Middle frontal gyrus (tissue), 1 donor: Measurements from ENCODE around the gene TRABD2B.

ENCODE experiments used
- DNase-seq: peaks from one replicate; pipeline ENCODE4 v3.0.0-alpha.2; 2015; ENCODE audit warnings: low spot score; ENCODE audit errors: extremely low spot score

TRABD2B gene

DNA sequence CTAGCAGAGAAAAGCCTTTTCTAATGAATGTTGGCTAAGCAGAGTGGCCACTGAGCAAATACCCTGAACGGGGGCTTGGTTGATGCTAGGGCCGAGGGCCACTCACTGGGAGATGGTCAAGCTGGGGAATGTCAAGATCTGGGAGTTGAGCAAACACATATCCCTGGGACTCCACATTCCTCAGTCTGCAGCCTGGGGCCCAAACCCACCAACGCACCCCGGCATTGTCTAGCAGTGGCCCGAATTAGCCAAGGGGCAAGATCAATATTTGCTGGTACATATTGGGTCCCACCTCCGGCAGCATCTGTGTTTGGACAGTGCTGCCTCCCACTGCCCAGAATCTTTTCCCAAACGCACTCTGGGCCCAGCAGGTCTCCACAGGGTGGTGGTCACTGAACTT lies 144.1 kb downstream of the TRABD2B start:
- DNase-seq, result no peak

DNA sequence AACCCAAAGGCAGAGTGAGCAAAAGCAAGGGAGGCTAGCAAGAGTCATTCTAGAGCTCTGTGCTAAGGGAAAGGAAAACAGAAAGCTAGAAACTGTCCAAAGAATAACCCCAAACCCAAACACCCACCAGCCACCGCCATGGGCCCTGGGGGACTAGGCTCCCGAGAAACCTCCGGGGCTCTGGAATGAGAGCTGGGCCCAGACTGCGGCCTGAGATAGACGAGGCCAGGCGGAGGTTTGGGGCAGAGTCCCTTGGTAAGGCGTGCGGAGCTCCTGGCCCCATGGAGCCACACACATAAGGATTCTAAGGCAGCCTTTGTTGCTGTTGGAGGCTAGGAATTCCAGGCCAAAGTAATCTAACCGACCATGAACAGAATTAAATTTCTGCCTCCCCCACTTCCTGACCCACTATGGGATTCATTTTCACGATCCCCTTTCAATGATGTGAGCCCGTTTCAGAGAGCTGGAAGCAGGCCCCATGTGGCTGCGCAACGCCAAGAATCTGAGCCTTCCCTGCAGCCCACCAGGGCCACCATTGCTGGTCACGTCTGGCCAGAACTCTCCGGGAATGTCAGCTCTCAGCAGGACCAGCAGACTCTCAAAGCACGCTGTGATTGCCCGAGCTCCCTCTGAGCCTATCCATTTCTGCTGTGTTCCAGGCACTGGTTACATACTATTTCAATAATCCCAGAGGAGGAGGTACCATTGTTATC lies 145.0 kb downstream of the TRABD2B start:
- DNase-seq, result no peak

DNA sequence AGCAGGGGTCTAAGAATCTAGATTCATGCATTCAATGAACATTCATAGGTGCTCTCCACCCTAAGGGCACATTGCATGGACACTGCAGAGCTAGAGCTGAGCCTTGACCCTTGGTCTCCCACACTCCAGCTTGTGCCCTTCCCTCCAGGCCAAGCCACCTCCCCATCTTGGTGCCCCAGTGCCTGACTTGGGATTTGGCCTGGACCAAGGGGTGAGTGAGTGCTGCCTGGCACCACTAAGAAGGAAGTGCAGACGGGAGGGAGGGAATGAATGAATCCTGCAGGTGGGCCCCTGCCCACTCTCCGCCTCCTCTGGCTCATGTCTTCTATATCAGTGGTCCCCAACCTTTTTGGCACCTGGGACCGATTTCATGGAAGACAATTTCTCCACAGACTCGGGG lies 146.7 kb downstream of the TRABD2B start:
- DNase-seq, result no peak

DNA sequence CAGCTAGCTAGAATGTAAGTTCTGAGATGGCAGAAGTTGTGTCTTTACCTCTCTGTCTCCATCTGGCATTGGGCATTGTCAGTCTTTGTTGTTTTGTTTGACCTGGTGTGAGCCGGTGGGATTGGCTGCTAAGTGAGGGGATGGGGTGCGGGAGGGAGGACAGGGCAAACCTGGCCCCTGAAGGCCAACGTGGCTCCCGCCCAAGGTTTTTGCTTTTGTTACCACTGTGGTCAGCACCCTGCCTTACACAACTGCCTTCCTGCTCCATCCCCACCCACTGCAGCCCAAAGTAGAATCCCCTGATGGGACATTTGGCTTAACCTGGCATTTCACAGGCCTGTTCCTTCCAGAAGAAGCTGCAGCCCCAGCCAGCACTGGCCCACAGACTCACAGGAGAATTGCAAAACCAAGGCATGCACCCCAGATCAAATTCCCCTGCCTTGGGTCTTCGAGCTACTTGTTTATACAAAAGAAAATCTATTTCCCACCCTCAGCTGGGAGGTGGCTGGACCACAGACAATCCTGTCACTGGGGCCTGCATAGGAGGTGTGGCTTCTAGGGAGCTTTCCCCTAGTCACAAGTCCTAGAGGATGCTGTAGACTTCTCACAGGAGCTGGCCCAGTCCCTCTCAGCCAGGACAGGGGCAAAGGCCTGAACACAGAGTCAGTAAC lies 147.5 kb downstream of the TRABD2B start:
- DNase-seq, result no peak

DNA sequence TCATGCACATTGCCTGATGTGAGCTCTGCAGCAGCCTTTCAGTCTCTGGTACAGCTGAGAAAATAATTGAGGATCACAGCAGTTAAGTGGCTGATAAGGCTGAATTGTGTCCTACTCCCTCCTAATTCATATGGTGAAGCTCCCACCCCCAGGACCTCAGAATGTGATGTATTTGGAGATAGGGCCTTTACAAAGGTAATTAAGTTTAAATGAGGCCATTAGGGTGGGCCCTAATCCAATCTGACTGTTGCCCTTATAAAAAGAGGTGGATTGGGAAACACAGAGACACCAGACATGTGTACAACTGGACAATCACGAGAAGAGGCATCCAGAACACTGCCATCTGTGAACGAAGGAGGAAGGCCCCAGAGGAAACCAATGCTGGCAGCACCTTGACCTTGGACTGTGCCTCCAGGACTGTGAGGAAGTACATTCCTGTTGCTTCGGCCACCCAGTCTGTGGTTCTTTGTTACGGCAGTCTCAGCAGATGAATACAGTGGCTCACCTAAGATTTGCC lies 148.1 kb downstream of the TRABD2B start:
- no peak for DNase-seq

DNA sequence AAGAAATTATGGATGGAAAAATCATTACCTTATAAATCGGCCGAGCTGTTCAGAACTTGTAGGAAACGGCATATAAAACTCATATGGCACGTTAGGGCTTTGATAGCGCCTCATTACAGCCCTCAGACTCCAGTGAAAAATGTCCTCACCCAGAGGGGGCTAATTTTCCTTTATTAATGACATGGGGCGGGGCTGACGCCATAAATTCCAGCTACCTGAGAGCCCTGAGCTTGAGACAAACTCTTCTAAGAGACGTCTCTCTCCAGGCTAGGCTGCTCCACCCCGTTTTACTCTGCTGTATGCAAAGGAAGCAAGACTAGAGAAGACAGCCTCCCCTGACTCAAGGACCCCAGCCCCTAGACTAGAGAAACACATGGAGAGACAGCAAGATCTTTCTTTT lies 149.4 kb downstream of the TRABD2B start:
- no peak for DNase-seq

DNA sequence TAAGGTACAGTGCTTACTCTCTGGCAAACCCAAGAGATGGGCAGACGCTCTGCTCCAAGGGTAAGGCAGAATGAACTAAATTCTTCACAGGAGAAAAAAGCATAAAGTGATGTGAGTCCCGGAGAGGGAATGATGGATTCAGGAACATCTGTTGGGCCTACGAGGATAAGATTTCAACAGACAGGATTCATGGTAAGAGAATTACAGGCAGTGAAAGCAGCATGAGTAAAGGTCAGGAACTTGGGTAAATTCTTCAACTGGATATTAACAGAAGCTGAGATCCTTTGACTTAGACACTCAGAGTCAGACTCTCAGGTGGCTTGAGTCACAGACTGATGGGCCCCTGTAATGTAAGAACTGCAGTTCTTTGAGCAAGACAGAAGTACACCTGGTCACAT lies 152.6 kb downstream of the TRABD2B start:
- DNase-seq, result no peak

DNA sequence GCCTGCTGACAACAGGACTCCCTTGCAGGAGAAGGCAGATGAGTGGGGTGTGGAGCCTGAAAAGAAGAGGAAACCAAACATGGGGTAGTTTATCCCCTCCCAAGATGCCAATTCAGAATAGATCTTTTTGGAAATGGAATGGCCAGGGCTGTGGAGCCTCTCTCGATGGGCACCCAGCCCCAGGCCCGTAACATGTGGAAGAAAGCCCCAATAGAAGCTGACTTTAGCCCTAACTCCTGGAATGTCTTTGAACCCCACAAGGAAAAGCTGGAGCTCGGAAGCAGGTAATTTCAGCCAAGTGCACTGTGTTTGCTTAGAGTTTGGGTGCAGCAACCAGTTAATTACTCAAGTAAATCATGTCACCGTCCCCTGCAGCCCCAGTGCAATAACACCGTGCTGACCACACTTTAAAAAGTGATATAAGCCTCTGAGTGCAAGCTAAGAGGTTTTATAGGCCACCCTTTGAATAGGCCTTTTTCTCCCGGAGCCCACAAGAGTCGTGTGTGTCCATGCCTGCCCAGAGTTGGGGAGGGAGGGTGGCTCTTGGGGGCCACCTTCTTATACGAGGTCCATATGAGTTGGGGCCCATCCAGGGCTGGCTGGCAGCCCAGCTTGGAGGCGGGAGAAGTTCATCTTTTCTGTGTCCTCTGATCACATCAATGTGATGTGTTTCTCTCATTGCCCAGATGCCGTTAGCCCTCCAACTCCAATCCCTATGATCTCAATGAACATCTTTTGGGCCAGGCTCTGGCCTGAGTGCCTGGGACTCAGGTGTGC lies 153.2 kb downstream of the TRABD2B start:
- DNase-seq, result no peak

DNA sequence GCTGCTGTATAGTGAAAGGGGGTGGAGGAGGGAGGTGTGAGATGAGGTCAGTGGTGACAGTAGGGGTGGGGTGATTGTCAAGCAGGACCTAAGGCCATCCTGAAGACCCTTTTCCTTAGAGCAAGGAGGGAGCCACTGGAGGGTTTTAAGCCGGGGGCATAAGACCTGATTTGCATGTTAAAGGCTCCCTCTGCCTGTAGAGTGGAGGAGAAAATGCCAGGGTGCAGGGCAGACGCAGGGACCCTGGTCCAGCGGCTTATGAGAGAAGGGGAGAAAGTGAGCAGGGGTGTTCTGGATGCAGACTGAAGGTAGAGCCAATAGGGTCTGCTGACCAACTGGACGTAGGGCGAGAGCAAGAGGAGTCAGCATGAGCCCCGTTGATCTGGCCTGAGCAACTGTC lies 154.1 kb downstream of the TRABD2B start:
- DNase-seq, result no peak

DNA sequence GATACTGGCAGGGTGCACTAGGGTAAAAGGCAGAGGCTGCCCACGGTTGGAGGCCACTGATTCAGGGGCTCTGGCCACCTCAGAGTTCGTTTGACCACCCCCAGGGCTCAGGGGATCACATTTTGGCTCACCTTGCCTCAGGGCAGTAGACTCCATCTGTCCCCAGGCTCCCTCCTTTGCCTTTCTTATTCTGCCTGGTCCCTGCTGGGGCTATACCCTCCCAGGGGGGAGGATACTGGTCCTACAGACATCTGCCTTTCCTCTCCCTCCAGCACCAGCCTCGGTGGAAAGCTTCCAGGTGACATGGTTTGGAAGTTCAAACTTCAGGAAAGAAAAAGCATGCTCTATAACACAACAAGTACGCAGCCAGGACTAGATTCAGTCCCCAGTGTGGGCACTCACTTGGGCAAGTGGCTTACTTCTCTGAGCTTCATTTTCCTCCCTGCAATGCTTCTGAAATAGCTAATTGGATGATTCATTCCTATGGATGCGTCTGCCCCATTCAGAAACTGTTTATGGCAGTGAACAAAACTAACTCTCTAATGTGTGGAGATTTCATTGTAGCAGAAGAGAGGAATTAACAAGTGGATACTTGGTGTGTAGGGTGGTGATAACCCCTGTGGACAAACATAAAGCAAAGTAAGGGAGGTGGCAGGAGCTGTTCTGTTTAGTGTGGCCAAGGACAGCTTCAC lies 154.8 kb downstream of the TRABD2B start:
- DNase-seq, result no peak

DNA sequence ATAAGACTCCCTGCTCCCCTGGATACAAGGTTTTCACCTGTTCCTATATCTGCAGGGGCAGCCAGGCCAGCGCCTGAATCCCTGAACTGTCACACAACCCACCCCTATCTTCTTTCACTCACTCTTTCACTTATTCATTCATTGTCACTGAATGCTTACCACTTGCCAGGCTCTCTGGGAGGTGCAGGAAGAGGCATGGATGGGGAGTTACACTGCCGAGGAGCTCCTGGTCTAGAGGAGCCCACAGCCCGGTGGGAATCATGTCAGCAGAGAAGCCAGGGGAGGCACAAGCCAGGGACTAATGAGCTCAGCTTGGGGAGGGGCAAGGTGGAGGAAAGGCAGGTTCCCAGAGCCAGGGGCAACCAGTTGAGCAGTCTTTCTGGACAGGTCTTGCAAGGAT lies 155.8 kb downstream of the TRABD2B start:
- DNase-seq, result no peak

DNA sequence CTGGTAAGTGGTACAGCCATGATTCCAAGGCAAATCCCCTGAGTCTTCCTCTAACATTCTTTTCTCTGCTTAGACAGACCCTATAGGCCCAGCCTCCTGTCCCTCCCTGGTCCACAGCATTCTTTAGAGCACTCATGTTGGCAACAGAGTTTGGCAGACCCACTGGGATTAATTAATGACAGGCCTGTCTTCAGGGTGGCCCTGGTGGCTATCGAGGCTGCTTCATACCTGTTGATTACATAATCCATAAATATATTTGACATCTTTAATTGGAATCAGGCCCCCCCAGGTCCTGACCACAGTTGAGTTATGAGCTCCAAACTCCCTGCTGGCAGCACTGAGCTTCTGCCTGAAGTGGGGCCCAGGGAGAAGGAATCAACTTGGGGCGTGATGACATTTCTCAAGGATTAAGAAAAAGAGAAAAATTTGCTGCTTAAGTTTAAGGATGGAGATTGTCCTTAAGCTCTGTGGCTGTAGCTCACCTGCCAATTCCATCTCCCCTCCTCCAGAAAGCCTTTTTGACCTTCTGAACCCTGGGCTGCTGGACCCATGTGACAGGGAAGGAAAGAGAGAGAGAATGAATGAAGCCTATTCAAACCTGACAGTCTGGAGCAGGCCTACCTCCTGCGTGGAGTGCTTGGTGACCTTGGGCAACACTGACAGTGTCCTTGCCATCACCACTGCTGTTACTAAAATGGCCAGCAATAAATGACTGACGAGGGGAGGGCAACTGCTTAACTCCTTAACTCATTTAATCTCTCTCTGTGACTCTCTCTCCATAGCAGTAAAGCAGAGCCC lies 156.6 kb downstream of the TRABD2B start:
- DNase-seq, result no peak

DNA sequence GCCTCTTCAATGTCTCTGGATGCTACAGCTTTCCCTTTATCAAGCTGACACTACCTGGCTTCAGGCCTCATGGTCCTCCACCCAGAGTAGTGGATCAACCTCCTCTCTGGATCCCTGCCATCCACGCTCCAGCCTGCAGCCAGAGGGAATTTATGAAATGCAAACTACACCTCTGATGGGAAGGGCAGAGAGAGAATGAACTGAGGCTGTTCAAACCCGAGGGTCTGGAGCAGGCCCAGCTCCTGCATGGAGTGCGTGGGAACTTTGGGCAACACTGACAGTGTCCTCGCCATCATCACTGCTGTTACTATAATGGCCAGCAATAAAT lies 157.8 kb downstream of the TRABD2B start:
- DNase-seq, result no peak

DNA sequence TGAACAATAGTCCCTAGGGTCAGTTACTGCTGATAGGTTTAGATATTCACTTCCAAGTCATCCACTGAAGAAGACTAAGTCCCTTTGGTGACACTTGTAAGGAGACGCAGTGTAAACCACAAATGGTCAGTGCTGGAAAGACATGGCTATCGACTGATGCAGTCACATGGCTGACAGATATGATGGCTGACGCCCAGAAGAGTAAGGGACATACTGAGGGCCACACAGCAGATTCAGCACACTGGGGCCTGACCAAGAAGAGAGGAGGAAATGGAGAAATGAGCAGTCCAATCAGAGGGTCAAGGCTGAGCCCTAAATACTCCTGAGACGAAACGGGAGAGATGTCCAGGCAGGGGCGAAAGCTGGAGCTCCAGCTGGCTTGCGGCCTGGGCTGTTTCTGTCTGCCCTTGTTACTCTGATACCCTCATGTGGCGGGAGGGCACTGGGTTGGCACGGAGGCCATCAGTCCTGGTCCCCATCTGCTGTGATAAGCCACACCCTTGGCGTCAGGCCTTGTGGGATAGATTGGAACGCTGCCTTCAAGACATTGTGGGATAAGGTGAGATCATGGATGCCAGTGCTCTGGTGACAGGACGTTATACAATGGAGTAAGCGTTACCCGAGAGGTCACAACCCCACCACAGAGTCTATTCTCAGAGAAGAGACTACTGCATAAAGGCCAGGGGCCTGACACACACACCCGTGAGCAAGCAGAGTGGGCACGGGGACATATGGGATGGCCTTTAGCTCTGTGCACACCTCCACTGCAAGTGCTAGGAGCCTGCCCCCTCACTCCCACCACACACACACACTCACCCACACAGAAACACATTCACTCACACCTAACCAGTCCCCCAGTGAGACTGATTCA lies 158.4 kb downstream of the TRABD2B start:
- DNase-seq, result no peak

DNA sequence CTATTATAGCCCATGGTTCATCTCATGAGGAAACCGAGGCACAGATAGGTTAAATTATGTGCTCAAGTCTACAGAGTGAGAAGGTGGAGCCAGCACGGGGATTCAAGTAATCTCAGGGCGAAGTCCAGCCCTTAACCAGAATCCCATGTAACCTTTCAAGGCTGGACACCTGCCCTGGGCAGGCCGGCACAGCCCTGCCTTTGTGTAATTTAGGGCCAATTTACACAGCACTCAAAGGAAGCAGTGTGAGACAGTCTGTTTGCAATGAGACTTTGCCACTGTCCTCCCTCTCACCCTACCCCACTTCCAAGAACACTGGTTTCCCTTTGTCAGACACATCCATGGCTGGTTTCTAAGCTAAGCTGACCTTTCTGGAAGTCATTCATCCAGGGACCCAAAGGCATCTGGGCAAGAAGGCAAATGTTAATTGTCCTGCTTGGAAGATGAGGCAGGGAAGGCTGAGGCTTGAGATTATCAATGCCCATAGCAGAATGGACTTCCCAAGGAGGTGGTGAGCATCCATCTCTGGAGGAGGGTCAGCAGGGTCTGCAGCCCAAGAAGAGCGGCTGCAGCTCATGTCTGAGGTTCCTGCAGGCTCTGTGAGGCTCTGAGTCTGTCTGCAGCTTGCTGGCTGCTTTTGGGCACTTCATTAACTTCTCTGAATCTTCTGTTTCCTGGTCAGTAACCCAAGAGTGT lies 159.2 kb downstream of the TRABD2B start:
- no peak for DNase-seq

DNA sequence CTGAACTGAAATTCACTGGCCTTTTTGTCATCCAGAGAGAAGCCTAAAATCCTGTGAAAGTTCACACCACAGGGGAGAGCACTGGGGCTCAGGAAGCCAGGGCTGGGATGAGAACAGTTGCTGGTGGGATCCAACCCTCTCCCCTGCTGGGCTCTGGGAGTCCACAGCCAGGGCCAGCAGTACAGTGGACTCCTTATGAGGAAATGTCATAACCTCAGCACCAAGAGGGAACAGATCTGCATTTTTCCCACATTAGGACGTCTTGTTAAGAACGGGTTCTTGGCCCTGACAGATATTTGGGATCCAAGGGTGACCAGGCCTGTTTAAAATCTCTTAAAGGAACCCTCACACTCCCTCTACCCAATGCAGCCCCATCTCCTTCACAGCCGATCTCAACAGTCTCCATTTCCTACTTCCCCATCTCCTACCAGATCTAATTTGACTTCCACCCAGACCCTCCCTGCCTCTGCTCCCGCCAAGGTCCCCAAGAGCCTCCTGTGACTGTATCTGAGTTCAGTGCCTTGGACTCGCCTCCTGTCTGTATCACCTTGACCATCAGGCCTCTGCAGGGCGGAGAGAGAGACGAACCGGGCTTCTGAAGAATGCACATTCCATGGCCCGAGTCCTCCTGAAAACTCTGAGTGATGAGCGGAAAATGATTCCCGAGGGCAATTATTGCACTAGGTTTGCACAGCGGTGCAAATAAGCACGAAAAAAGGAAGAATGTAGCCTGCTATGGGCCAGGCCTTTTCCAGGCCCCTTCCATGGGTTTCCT lies 159.9 kb downstream of the TRABD2B start:
- no peak for DNase-seq

DNA sequence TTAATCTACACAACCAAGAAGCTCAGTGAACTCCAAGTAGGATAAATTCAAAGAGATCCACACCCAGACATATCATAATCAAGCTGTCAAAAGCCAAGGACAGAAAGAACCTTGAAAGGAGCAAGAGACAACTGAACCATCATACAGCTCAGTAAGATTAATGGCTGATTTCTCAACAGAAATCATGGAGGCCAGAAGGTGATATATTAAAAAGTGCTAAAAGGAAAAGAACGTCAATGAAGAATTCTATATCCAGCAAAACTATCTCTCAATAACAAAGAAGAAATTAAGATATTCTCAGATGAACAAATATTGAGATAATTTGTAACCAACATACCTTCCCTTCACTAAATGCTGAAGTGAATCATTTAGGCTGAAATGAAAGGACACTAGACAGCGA lies 161.8 kb downstream of the TRABD2B start:
- DNase-seq, result no peak

DNA sequence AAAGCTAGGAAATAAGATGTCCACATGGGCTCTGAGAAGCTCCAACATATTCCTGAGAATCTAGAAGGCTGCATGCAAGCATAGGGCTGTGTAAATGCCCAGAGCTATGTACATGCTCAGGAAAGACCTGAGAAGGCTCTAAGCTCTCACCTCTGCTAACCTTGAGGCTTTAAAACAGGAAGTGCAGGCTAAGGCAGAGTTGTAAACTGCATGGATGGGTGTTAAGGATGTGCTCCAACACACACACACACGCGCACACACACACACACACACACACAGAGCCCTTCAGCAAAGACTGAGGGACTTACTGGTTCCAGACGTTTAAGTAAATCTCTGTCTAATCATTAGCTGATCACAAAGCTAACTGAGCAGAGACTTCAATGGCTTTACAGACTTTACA lies 162.9 kb downstream of the TRABD2B start:
- no peak for DNase-seq
